ENCODE results near the gene FBLN7. TPM values are rescaled to one million over a fixed set of nuclear protein-coding genes. Genes with fewer than 3 reads are reported as not detected.

The FBLN7 gene
- total RNA-seq, 2 experiments from 2014 or later = 0.25 TPM; not detected in 1

DNA sequence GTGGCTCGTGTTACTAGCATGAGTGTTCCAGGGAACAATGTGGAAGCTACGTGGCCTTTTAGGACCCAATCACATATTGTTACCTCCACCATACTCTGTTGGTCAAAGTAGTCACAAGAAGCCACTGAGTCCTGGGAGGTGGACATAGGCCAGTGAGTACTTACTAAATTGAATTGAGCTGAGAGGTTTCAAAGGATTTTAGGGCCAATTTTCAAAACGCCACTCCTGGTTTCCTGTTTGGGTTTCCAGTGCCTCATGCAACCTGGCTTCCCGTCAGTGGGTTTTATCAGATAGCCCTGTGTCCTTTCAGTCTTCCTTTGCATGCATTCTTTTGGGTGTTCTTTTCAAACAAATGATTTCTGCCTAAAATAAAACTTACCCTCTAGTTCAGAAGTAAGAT, 56.3 kb downstream of the FBLN7 start:
- H3K4me1 ChIP-seq (ENCODE audit: insufficient read depth, low read length, poor library complexity, severe bottlenecking) = no peaks in the 10 kb centered on the region

DNA sequence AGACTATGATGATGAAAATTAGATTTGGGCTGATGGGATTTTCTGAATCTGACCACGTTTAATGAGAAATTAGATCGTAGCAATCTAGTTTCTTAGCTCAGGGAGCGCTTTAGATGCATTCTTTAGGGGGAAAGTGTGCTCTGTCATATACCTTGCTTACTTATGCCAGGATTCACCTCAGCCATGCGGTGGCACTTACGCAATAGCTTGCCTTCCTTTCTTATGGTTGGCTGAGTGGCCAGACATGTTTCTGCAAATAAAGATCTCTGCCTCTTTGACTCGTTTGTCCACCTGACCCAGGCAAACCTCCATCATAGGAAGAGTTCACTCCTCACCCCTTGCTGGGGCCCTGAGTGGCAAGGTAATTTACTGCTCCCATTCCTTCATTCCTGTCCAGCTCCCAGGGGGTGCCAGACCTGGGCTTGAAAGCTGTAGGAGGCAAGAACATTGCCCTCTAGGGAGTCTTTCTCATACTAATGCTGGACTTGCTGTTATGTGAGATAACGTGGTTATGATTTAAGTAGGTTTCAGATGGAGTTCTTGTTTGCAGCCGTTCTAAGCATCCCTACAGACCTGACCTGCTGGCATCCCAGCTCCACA, 57.1 kb downstream of the FBLN7 start:
- POLR2A ChIA-PET = interaction anchor here (1.0 to 1.1 kb wide), 2 partner anchors 10 to 11 kb away, joined by 3 to 4 read pairs; no protein-coding TSS in a partner anchor
- intact Hi-C loops (cut with micrococcal nuclease; ENCODE audit: unreplicated experiment) = loop anchor here (10.0 kb wide), 1 partner anchor 70 kb away; no protein-coding TSS in a partner anchor
- CTCF ChIA-PET (ENCODE audit: unreplicated experiment) = no interaction called here

More for the DNA sequence above, 56.3 kb downstream of the FBLN7 start:
- intact Hi-C loops (cut with micrococcal nuclease; ENCODE audit: unreplicated experiment) = loop anchor here (10.0 kb wide), 1 partner anchor 70 kb away; no protein-coding TSS in a partner anchor
- Histone ChIP-seq H3K4me3 (ENCODE audit: low read depth, low read length, poor library complexity, severe bottlenecking) (no peak overlapping the region), H3K36me3 (ENCODE audit: insufficient read depth, low read length) (no peaks in the 10 kb centered on the region), H3K9me2 (ENCODE audit: insufficient read depth, low read length) (no peaks in the 10 kb centered on the region), H3K4me2 (ENCODE audit: low read length) (no peak overlapping the region), H3K27ac (ENCODE audit: low read depth, low read length, poor library complexity, severe bottlenecking) (no peak overlapping the region), H3K9me3 (ENCODE audit: low read length) (no peaks in the 10 kb centered on the region), H4K20me1 (ENCODE audit: insufficient read depth, low read length) (no peaks in the 10 kb centered on the region), H2AFZ (ENCODE audit: low read length) (no peak overlapping the region), H3K79me2 (ENCODE audit: insufficient read depth, low read depth, low read length) (no peaks in the 10 kb centered on the region)
- no peak for DNase-seq (ENCODE audit: low spot score)
- no TSS peak for BruUV-seq (replicated peaks)
- TF ChIP-seq EZH2phosphoT487 (IDR thresholded peaks at IDR 0.05; ENCODE audit: borderline replicate concordance, low read depth, low read length) = no peak
- TF ChIP-seq, protein P1, sequence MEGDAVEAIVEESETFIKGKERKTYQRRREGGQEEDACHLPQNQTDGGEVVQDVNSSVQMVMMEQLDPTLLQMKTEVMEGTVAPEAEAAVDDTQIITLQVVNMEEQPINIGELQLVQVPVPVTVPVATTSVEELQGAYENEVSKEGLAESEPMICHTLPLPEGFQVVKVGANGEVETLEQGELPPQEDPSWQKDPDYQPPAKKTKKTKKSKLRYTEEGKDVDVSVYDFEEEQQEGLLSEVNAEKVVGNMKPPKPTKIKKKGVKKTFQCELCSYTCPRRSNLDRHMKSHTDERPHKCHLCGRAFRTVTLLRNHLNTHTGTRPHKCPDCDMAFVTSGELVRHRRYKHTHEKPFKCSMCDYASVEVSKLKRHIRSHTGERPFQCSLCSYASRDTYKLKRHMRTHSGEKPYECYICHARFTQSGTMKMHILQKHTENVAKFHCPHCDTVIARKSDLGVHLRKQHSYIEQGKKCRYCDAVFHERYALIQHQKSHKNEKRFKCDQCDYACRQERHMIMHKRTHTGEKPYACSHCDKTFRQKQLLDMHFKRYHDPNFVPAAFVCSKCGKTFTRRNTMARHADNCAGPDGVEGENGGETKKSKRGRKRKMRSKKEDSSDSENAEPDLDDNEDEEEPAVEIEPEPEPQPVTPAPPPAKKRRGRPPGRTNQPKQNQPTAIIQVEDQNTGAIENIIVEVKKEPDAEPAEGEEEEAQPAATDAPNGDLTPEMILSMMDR (conservative IDR thresholded peaks at IDR 0.05; ENCODE audit: low read length) = no peak
- POLR2A ChIA-PET = interaction anchor here (1.0 to 1.1 kb wide), 2 partner anchors 11 to 12 kb away, joined by 3 to 4 read pairs; no protein-coding TSS in a partner anchor
- CTCF ChIA-PET (ENCODE audit: unreplicated experiment) = no interaction called here

More for the DNA sequence above, 57.1 kb downstream of the FBLN7 start:
- Histone ChIP-seq H3K9me2 (ENCODE audit: insufficient read depth, low read length) (no peaks in the 10 kb centered on the region), H3K4me3 (ENCODE audit: low read depth, low read length, poor library complexity, severe bottlenecking) (no peak overlapping the region), H3K4me1 (ENCODE audit: insufficient read depth, low read length, poor library complexity, severe bottlenecking) (no peaks in the 10 kb centered on the region), H3K36me3 (ENCODE audit: insufficient read depth, low read length) (no peaks in the 10 kb centered on the region), H3K4me2 (ENCODE audit: low read length) (no peak overlapping the region), H2AFZ (ENCODE audit: low read length) (no peak overlapping the region), H3K79me2 (ENCODE audit: insufficient read depth, low read depth, low read length) (no peaks in the 10 kb centered on the region), H3K27ac (ENCODE audit: low read depth, low read length, poor library complexity, severe bottlenecking) (no peak overlapping the region), H3K9me3 (ENCODE audit: low read length) (no peaks in the 10 kb centered on the region), H4K20me1 (ENCODE audit: insufficient read depth, low read length) (no peaks in the 10 kb centered on the region)
- no peak for DNase-seq (ENCODE audit: low spot score)
- no TSS peak for BruUV-seq (replicated peaks)
- TF ChIP-seq EZH2phosphoT487 (IDR thresholded peaks at IDR 0.05; ENCODE audit: borderline replicate concordance, low read depth, low read length) = no peak
- TF ChIP-seq, protein P1 (conservative IDR thresholded peaks at IDR 0.05; ENCODE audit: low read length) = no peak
